ENCODE results near the gene SRC.
"Not testable (repeated sequence)": the region's sequence is repeated elsewhere in the genome, so short reads cannot be mapped to it uniquely, and the experiment has no call there.

SRC gene

GRCh38 chr20:37336369-37337207 is 9.4 kb upstream of the SRC start:
- DNase-seq: peak in 16 of 51 donors; percentile 8 to 46 (median 26)

GRCh38 chr20:37337208-37337991 is 8.5 kb upstream of the SRC start:
- no peak for DNase-seq

- not testable (repeated sequence) for DNase-seq
These were observed 7.6 kb upstream of the SRC start for GRCh38 chr20:37338380-37338779.

GRCh38 chr20:37339208-37339607 is 6.7 kb upstream of the SRC start:
- DNase-seq: no peak

- not testable (repeated sequence) for DNase-seq
These were observed 6.2 kb upstream of the SRC start for GRCh38 chr20:37339764-37340109.

- DNase-seq: no peak
These were observed 4.9 kb upstream of the SRC start for GRCh38 chr20:37340998-37341397.

GRCh38 chr20:37341632-37342031 is 4.3 kb upstream of the SRC start:
- no peak for DNase-seq

GRCh38 chr20:37342231-37343177 is 3.4 kb upstream of the SRC start:
- no peak for DNase-seq

GRCh38 chr20:37343212-37343993 is 2.5 kb upstream of the SRC start:
- DNase-seq: no peak

GRCh38 chr20:37343994-37344355 is 2.0 kb upstream of the SRC start:
- no peak for DNase-seq

GRCh38 chr20:37344506-37345338 is 1.2 kb upstream of the SRC start:
- DNase-seq: no peak

GRCh38 chr20:37346236-37346534 is 245 bp downstream of the SRC start:
- DNase-seq: no peak

GRCh38 chr20:37346535-37347346 is 801 bp downstream of the SRC start:
- no peak for DNase-seq

- DNase-seq: no peak
These were observed 1.4 kb downstream of the SRC start for GRCh38 chr20:37347347-37347823.

GRCh38 chr20:37347891-37348791 is 2.2 kb downstream of the SRC start:
- DNase-seq: no peak

- no peak for DNase-seq
These were observed 3.0 kb downstream of the SRC start for GRCh38 chr20:37348792-37349516.
